Glutamatergic neuron (in vitro differentiated cells): ENCODE data around the gene GRAP2. TPM values are rescaled to one million over a fixed set of nuclear protein-coding genes. Genes with fewer than 3 reads are reported as not detected.

Experiments
- DNase-seq: peaks from one replicate; pipeline ENCODE4 v3.0.0; 2022
- H3K27ac Mint-ChIP-seq: one replicate; pipeline ENCODE4 v1.8.0; 2020; ENCODE audit warnings: mild to moderate bottlenecking, mixed read lengths, inconsistent platforms; ENCODE audit not compliant: unreplicated experiment
- H3K27me3 Mint-ChIP-seq: one replicate; pipeline ENCODE4 v1.8.0; 2020; ENCODE audit warnings: mild to moderate bottlenecking, moderate library complexity, mixed read lengths, inconsistent platforms; ENCODE audit not compliant: unreplicated experiment
- H3K36me3 Mint-ChIP-seq: one replicate; pipeline ENCODE4 v1.8.0; 2020; ENCODE audit warnings: mild to moderate bottlenecking, mixed read lengths, inconsistent platforms; ENCODE audit not compliant: unreplicated experiment
- H3K4me1 Mint-ChIP-seq: one replicate; pipeline ENCODE4 v1.8.0; 2020; ENCODE audit warnings: mild to moderate bottlenecking, low read depth, mixed read lengths, inconsistent platforms; ENCODE audit not compliant: unreplicated experiment
- H3K4me3 Mint-ChIP-seq: one replicate; pipeline ENCODE4 v1.8.0; 2020; ENCODE audit warnings: mild to moderate bottlenecking, mixed read lengths, inconsistent platforms; ENCODE audit not compliant: unreplicated experiment
- H3K9me3 Mint-ChIP-seq: one replicate; pipeline ENCODE4 v1.8.0; 2020; ENCODE audit warnings: mild to moderate bottlenecking, moderate library complexity, mixed read lengths, inconsistent platforms; ENCODE audit not compliant: unreplicated experiment
- total RNA-seq: library from RNA; stranded (reverse); fragmentation: NEBNext Ultra II Directional; extraction: Animal tissue kit (Norgen Biotek cat#: 25700); gene quantifications from one replicate; pipeline ENCODE4 v1.2.1, GENCODE V29; 2021; ENCODE audit not compliant: unreplicated experiment
- TF ChIP-seq, protein P1 (sequence below): fragments of 200-600 bp; sonication (generic); IDR thresholded peaks from one replicate; pipeline ENCODE4 v1.5.0; 2021; ENCODE audit not compliant: partially characterized antibody, unreplicated experiment

The GRAP2 gene
- total RNA-seq, 1 donor from 2014 or later = not detected

DNA sequence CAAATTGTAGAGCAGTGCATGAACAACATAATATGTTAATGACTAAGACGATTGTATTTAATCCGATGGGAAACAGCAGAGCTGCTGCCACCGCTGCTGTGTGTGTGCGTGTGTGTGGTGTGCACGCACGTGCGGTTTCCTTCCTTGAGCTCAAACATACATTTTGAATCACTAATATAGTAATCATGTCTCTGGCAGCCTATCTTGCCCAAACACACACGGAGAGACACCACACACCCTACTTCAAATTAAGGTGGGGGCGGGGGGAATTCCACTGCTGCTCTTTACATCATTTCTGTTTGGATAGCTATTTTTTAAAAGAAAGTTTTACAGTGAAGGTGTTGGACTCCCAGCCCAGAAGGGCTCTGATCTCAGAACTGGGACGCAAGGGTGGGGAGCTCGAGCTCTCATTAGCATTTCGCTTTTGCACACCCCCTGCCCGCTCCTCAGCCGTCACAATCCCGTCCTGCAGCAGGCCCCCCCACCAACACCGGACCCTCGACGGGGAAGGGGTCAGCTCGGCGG is 93.2 kb downstream of the GRAP2 start:
- Mint-ChIP-seq H3K27me3 (peaks cover 12% of the 10 kb centered on the region), H3K4me1 (peaks cover 24% of the 10 kb centered on the region), H3K27ac (no peak overlapping the region), H3K4me3 (no peak overlapping the region), H3K9me3 (peaks cover 2% of the 10 kb centered on the region), H3K36me3 (no peaks in the 10 kb centered on the region)
- DNase-seq = no peak
- TF ChIP-seq, protein P1, sequence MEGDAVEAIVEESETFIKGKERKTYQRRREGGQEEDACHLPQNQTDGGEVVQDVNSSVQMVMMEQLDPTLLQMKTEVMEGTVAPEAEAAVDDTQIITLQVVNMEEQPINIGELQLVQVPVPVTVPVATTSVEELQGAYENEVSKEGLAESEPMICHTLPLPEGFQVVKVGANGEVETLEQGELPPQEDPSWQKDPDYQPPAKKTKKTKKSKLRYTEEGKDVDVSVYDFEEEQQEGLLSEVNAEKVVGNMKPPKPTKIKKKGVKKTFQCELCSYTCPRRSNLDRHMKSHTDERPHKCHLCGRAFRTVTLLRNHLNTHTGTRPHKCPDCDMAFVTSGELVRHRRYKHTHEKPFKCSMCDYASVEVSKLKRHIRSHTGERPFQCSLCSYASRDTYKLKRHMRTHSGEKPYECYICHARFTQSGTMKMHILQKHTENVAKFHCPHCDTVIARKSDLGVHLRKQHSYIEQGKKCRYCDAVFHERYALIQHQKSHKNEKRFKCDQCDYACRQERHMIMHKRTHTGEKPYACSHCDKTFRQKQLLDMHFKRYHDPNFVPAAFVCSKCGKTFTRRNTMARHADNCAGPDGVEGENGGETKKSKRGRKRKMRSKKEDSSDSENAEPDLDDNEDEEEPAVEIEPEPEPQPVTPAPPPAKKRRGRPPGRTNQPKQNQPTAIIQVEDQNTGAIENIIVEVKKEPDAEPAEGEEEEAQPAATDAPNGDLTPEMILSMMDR = no peak

DNA sequence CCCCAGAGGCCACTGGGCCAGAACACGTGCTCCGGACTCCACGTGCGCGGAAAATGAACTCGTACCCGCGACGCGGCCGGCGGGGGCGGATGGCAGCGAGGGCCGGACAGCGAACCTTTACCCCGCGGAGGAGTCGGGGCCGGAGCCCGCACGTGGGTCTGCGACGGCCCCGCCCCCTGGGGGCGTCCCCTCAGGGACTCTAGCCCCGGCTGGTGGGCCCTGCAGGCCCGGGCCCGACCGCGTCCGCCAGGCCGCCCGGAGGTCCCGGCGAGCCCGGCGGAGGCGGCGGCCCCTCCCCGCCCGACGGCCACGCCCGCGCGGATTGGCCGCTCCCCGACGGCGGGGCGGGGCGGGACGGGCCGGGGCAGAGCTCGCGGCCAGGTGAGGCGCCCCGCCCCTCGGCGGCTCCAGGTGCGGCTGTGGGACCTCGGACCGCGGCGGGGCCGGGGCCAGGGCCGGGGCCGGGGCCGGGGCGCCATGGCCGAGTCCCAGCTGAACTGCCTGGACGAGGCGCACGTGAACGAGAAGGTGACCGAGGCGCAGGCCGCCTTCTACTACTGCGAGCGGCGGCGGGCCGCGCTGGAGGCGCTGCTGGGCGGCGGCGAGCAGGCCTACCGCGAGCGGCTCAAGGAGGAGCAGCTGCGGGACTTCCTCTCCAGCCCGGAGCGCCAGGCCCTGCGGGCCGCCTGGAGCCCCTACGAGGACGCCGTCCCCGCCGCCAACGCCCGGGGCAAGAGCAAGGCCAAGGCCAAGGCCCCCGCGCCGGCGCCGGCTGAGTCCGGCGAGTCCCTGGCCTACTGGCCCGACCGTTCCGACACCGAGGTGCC is 93.9 kb downstream of the GRAP2 start, which contains the start of gene FAM83F:
FAM83F (plus strand) TSS at position 389 of the 827 bp plus-strand sequence; CDS start at position 478, 89 bp downstream.
- Mint-ChIP-seq H3K36me3 (no peaks in the 10 kb centered on the region), H3K4me1 (peaks cover 30% of the 10 kb centered on the region)

DNA sequence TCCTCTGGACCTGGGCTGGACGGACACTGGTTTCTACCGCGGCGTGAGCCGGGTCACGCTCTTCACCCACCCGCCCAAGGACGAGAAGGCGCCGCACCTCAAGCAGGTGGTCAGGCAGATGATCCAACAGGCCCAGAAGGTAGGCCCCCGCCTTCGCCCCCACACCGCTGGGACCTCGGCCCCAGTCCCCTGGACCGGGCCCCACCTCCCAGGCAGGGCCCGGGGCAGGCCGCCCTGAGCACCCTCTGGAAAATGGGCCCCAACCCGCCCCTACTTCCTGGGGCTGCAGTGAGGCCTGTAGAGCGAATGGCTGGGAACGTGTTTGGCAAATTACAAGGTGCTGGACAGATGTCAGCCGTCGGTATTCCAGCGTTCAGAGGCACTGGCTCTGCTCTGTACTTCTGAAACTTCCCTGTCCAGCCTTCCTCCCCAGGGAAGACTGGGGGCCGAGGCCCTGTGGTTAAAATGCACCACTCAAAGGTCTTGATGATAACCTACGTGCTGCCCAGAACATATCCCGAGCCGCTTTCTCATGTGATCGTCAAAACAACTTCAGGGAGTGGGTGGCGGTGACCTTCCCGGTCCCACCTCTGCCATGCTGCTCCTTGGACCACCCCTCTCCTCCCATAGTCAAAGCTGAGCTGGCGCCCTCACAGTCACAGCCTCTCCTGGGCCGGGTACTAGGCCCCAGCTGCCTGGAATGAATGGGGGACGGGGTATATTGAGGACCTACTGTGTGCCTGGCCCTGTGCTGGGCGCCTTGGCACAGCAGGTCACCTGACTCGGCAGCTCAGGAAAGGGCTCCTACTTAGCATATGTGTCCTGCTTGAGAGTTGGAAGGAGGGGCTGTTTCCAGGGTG is 94.7 kb downstream of the GRAP2 start:
- no peak overlapping the region for H3K27ac Mint-ChIP-seq
- DNase-seq = no peak
- TF ChIP-seq, protein P1 = no peak
- H3K4me1 Mint-ChIP-seq = peaks cover 39% of the 10 kb centered on the region
- H3K4me3 Mint-ChIP-seq = no peak overlapping the region
- H3K27me3 Mint-ChIP-seq = peaks cover 13% of the 10 kb centered on the region
- no peaks in the 10 kb centered on the region for H3K36me3 Mint-ChIP-seq
- peaks cover 5% of the 10 kb centered on the region for H3K9me3 Mint-ChIP-seq

More for the DNA sequence above, 93.9 kb downstream of the GRAP2 start, which contains the start of gene FAM83F:
- Mint-ChIP-seq H3K27me3 (peaks cover 9% of the 10 kb centered on the region), H3K9me3 (peaks cover 2% of the 10 kb centered on the region), H3K27ac (no peak within 1 kb of the TSS), H3K4me3 (no peak within 1 kb of the TSS)
- DNase-seq = peak; percentile 54
- TF ChIP-seq, protein P1 = no peak

DNA sequence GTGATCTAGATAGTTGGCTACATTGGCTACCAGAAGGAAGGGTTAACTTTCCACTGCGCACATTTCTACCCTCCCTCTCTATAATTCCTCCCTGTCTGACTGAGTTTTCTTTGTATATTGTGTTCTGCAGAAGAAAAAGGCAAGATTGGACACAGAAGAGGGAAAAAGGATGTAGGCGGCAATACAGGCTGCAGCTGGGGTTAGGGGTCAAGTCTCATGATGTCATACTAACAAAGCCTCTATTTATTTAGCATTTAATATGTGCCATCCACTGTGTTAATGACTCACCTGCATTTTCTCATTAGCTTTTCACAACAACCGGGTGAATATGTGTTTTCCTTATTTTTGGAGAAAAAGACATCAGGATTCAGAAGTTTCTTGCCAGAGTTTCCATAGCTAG is 95.8 kb downstream of the GRAP2 start:
- Mint-ChIP-seq H3K36me3 (no peaks in the 10 kb centered on the region), H3K4me1 (peaks cover 44% of the 10 kb centered on the region), H3K9me3 (peaks cover 5% of the 10 kb centered on the region), H3K4me3 (no peak overlapping the region), H3K27ac (no peak overlapping the region), H3K27me3 (peaks cover 13% of the 10 kb centered on the region)
- no peak for DNase-seq
- TF ChIP-seq, protein P1 = no peak
